ENCODE measurements around the gene CFTR. TPM values are rescaled to one million over a fixed set of nuclear protein-coding genes. Genes with fewer than 3 reads are reported as not detected.

Gene CFTR
- total and polyA plus RNA-seq, 2 of the 4 experiments (the other 2 are of a cell fraction): 0.18 to 0.21 TPM

- Histone ChIP-seq H3K27ac (ENCODE audit: insufficient read depth, low read length) (no peak overlapping the region), H4K8ac (ENCODE audit: low read depth in 2 of 2, low read length in 2 of 2) (no peak overlapping the region), H2BK120ac (ENCODE audit: low read depth, low read length) (no peak overlapping the region), H2BK20ac (ENCODE audit: low read depth, low read length) (no peak overlapping the region), H3K18ac (ENCODE audit: low read depth, low read length) (no peak overlapping the region), H3K9me3 (ENCODE audit: control insufficient read depth, insufficient read depth, low read length) (no peaks in the 10 kb centered on the region), H3K23ac (ENCODE audit: low read depth, low read length) (no peak overlapping the region), H3K9me1 (ENCODE audit: insufficient read depth, low read length) (no peaks in the 10 kb centered on the region), H2BK15ac (ENCODE audit: low read depth, low read length) (no peak overlapping the region), H4K91ac (ENCODE audit: insufficient read depth, low read depth, low read length) (no peak overlapping the region), H3K14ac (replicated peaks; ENCODE audit: low read depth, low read length) (no peak overlapping the region), H4K20me1 (ENCODE audit: insufficient read depth, low read length) (no peaks in the 10 kb centered on the region), H2AFZ (replicated peaks; ENCODE audit: low read length, poor library complexity) (no peak overlapping the region), H4K5ac (ENCODE audit: low read depth, low read length) (no peak overlapping the region), H3K4me1 (ENCODE audit: control insufficient read depth, insufficient read depth, low read length) (no peaks in the 10 kb centered on the region), H3K4ac (ENCODE audit: low read depth, low read length) (no peak overlapping the region), H3K79me1 (ENCODE audit: low read depth in 1 of 2, low read length in 2 of 2) (no peaks in the 10 kb centered on the region), H2AK9ac (replicated peaks; ENCODE audit: low read depth, low read length, poor library complexity) (no peak overlapping the region), H3K9ac (ENCODE audit: low read depth, low read length) (no peak overlapping the region), H3K4me3 (ENCODE audit: insufficient read depth, low read depth, low read length) (no peak overlapping the region), H2BK5ac (ENCODE audit: low read depth, low read length, poor library complexity, severe bottlenecking) (no peak overlapping the region), H2AK5ac (ENCODE audit: low read depth, low read length) (no peak overlapping the region), H3K36me3 (ENCODE audit: control insufficient read depth, insufficient read depth, low read length) (no peaks in the 10 kb centered on the region), H3K4me2 (ENCODE audit: low read depth, low read length) (no peak overlapping the region), H3K27me3 (ENCODE audit: control insufficient read depth, insufficient read depth, low read length) (no peaks in the 10 kb centered on the region), H3K56ac (ENCODE audit: extremely low read depth, insufficient read depth, low read length) (no peak overlapping the region)
- DNase-seq (no peak), ATAC-seq (ENCODE audit: low read depth) (no peak)
- no TSS peak for BruUV-seq (replicated peaks)
- ChIA-PET CTCF (interaction anchor here (0.6 kb wide), 1 partner anchor 64 kb away, joined by 3 read pairs; no protein-coding TSS in a partner anchor), POLR2A (ENCODE audit: unreplicated experiment) (no interaction called here)
- TF ChIP-seq MAZ (IDR thresholded peaks at IDR 0.05; ENCODE audit: borderline replicate concordance, low read depth, low read length): no peak
- TF ChIP-seq SMC3 (IDR thresholded peaks at IDR 0.05; ENCODE audit: low read depth, low read length): no peak
- no peak for TF ChIP-seq USF2 (IDR thresholded peaks at IDR 0.05; ENCODE audit: low read depth, low read length)
- TF ChIP-seq CTCF (conservative IDR thresholded peaks at IDR 0.05; ENCODE audit: low read depth, low read length): no peak
- TF ChIP-seq CHD1 (IDR thresholded peaks at IDR 0.05; ENCODE audit: low read depth, low read length): no peak
- TF ChIP-seq RAD21 (IDR thresholded peaks at IDR 0.05; ENCODE audit: low read length): no peak
- no peak for TF ChIP-seq FOS (IDR thresholded peaks at IDR 0.05; ENCODE audit: low read depth, low read length)
- no peak for TF ChIP-seq BHLHE40 (IDR thresholded peaks at IDR 0.05; ENCODE audit: low read depth, low read length)
- TF ChIP-seq CEBPB (IDR thresholded peaks at IDR 0.05; ENCODE audit: low read depth, low read length): no peak
- no peak for TF ChIP-seq NFE2L2 (IDR thresholded peaks at IDR 0.05; ENCODE audit: low read depth, low read length)
- no peak for TF ChIP-seq RCOR1 (IDR thresholded peaks at IDR 0.05; ENCODE audit: insufficient replicate concordance, low read length)
- TF ChIP-seq POLR2A (IDR thresholded peaks at IDR 0.05; ENCODE audit: low read depth, low read length): no peak
- TF ChIP-seq MAFK (IDR thresholded peaks at IDR 0.05; ENCODE audit: low read depth, low read length): no peak
- TF ChIP-seq MXI1 (IDR thresholded peaks at IDR 0.05; ENCODE audit: borderline replicate concordance, low read depth, low read length): no peak
- no peak for TF ChIP-seq ELK1 (IDR thresholded peaks at IDR 0.05; ENCODE audit: borderline replicate concordance, low read depth, low read length)
- TF ChIP-seq RFX5 (IDR thresholded peaks at IDR 0.05; ENCODE audit: low read depth, low read length): no peak
- dilution Hi-C loops (cut with HindIII; ENCODE audit: low sequenced_read_pairs, unreplicated experiment) (no loop called here), in situ Hi-C loops (cut with MboI; ENCODE audit: low sequenced_read_pairs) (no loop called here), intact Hi-C loops (cut with micrococcal nuclease) (no loop called here)
- 100% methylated on average over 2 of the region's 21 CpGs; no CpG with 5 or more reads in 1 of the 2 experiments for WGBS, 2 experiments (ENCODE audit: extremely low coverage in 2 of 2, insufficient read length in 1 of 2)
Observed at GRCh38 chr7:117596134-117596533, 116.3 kb downstream of the CFTR start.
